Hepatocyte (in vitro differentiated cells): ENCODE measurements around the gene PMS1. TPM values are rescaled to one million over a fixed set of nuclear protein-coding genes. Genes with fewer than 3 reads are reported as not detected.

ENCODE experiments used
- DNase-seq: peaks from one replicate; pipeline ENCODE4 v3.0.0-alpha.2; 2016; ENCODE audit warnings: low spot score
- H2AFZ ChIP-seq: fragments of 200-600 bp; sonication (generic); 2 replicates; pipeline ENCODE4 v1.6.0; 2016; ENCODE audit warnings: antibody characterized with exemption, mild to moderate bottlenecking
- H3K27ac ChIP-seq: fragments of 200-600 bp; sonication (generic); 2 replicates; pipeline ENCODE4 v1.5.1; 2016; ENCODE audit warnings: mild to moderate bottlenecking
- H3K27me3 ChIP-seq: fragments of 200-600 bp; sonication (generic); 2 replicates; pipeline ENCODE4 v1.6.1; 2016
- H3K36me3 ChIP-seq: fragments of 200-600 bp; sonication (generic); replicated peaks from 2 replicates; pipeline ENCODE4 v1.5.1; 2016; ENCODE audit warnings: low read depth; ENCODE audit not compliant: insufficient read depth
- H3K4me1 ChIP-seq: fragments of 200-600 bp; sonication (generic); 2 replicates; pipeline ENCODE4 v1.5.1; 2016; ENCODE audit warnings: mild to moderate bottlenecking, moderate library complexity; ENCODE audit not compliant: insufficient read depth
- H3K4me2 ChIP-seq: fragments of 200-600 bp; sonication (generic); 2 replicates; pipeline ENCODE4 v1.6.0; 2016
- H3K4me3 ChIP-seq: fragments of 200-600 bp; sonication (generic); 2 replicates; pipeline ENCODE4 v1.5.1; 2016; ENCODE audit warnings: mild to moderate bottlenecking
- H3K79me2 ChIP-seq: fragments of 200-600 bp; sonication (generic); 2 replicates; pipeline ENCODE4 v1.6.0; 2017; ENCODE audit warnings: mild to moderate bottlenecking
- H3K9me2 ChIP-seq: fragments of 200-600 bp; sonication (generic); replicated peaks from 2 replicates; pipeline ENCODE4 v1.6.0; 2017; ENCODE audit warnings: mild to moderate bottlenecking; ENCODE audit not compliant: insufficient read depth
- H3K9me3 ChIP-seq: fragments of 200-600 bp; sonication (generic); 2 replicates; pipeline ENCODE4 v1.5.1; 2016; ENCODE audit warnings: low read depth, mild to moderate bottlenecking
- H4K20me1 ChIP-seq: fragments of 200-600 bp; sonication (generic); 2 replicates; pipeline ENCODE4 v1.6.0; 2016; ENCODE audit warnings: mild to moderate bottlenecking; ENCODE audit not compliant: insufficient read depth, poor library complexity, severe bottlenecking
- EZH2 ChIP-seq: fragments of 200-600 bp; sonication (generic); IDR thresholded peaks from 2 replicates; pipeline ENCODE4 v1.6.1; 2016; ENCODE audit warnings: antibody characterized with exemption, mild to moderate bottlenecking, borderline replicate concordance
- EZH2phosphoT487 ChIP-seq: fragments of 200-600 bp; sonication (generic); IDR thresholded peaks from one replicate; pipeline ENCODE4 v1.6.1; 2018; ENCODE audit warnings: antibody characterized with exemption, mild to moderate bottlenecking, low read depth, moderate library complexity; ENCODE audit not compliant: unreplicated experiment, severe bottlenecking
- WGBS: methylation state at CpG from one replicate; pipeline ENCODE4 v1.1.6; 2016; ENCODE audit warnings: low lambda C conversion rate; ENCODE audit errors: missing lambda C conversion rate; 5-methylcytosine and 5-hydroxymethylcytosine counted together
- polyA plus RNA-seq: library from polyadenylated mRNA; unstranded; fragments of >200 nt; fragmentation: Nextera tagmentation; extraction: Ambion mirVana; gene quantifications from 2 replicates; pipeline ENCODE4 v1.2.1, GENCODE V29; 2016
- total RNA-seq: library from RNA; depleted of rRNA; stranded (reverse); fragments of >200 nt; gene quantifications from 2 replicates; pipeline ENCODE4 v1.2.3, GENCODE V29; 2014
- TF ChIP-seq, protein P1 (sequence below): fragments of 200-600 bp; sonication (generic); IDR thresholded peaks from 2 replicates; pipeline ENCODE4 v1.5.1; 2016; ENCODE audit warnings: antibody characterized with exemption, mild to moderate bottlenecking; ENCODE audit not compliant: poor library complexity

Gene PMS1
- total and polyA plus RNA-seq, 2 experiments from 2014 or later = 13.1 to 14.6 TPM

DNA sequence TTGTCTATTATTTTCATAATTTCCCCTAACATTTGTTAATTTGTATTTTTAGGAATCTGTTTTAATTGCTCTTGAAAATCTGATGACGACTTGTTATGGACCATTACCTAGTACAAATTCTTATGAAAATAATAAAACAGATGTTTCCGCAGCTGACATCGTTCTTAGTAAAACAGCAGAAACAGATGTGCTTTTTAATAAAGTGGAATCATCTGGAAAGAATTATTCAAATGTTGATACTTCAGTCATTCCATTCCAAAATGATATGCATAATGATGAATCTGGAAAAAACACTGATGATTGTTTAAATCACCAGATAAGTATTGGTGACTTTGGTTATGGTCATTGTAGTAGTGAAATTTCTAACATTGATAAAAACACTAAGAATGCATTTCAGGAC is 69.9 kb downstream of the PMS1 start:
- no peaks in the 10 kb centered on the region for H3K36me3 ChIP-seq
- TF ChIP-seq EZH2phosphoT487 = no peak
- TF ChIP-seq, protein P1, sequence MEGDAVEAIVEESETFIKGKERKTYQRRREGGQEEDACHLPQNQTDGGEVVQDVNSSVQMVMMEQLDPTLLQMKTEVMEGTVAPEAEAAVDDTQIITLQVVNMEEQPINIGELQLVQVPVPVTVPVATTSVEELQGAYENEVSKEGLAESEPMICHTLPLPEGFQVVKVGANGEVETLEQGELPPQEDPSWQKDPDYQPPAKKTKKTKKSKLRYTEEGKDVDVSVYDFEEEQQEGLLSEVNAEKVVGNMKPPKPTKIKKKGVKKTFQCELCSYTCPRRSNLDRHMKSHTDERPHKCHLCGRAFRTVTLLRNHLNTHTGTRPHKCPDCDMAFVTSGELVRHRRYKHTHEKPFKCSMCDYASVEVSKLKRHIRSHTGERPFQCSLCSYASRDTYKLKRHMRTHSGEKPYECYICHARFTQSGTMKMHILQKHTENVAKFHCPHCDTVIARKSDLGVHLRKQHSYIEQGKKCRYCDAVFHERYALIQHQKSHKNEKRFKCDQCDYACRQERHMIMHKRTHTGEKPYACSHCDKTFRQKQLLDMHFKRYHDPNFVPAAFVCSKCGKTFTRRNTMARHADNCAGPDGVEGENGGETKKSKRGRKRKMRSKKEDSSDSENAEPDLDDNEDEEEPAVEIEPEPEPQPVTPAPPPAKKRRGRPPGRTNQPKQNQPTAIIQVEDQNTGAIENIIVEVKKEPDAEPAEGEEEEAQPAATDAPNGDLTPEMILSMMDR = no peak
- TF ChIP-seq EZH2 = no peak
- no peak overlapping the region for H2AFZ ChIP-seq
- H3K79me2 ChIP-seq = no peaks in the 10 kb centered on the region
- H3K4me2 ChIP-seq = no peak overlapping the region
- H4K20me1 ChIP-seq = no peaks in the 10 kb centered on the region
- H3K27me3 ChIP-seq = no peaks in the 10 kb centered on the region
- H3K4me3 ChIP-seq = no peak overlapping the region
- no peaks in the 10 kb centered on the region for H3K4me1 ChIP-seq
- H3K27ac ChIP-seq = no peak overlapping the region
- no peaks in the 10 kb centered on the region for H3K9me2 ChIP-seq
- H3K9me3 ChIP-seq = no peaks in the 10 kb centered on the region
- DNase-seq = no peak
- WGBS = 62% methylated on average over 3 of the region's 3 CpGs

DNA sequence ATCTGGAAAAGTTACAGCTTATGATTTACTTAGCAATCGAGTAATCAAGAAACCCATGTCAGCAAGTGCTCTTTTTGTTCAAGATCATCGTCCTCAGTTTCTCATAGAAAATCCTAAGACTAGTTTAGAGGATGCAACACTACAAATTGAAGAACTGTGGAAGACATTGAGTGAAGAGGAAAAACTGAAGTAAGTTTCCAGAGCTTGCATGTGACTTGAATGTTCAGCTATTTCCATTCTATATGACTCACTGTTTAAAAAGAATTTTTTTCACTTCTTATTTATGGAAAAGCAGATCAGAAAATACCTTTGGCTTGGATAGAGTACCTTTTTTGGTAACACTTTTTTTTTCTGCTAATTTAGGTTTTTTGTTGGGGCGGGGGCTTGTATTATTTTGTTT is 70.7 kb downstream of the PMS1 start:
- H3K4me2 ChIP-seq = no peak overlapping the region
- 97% methylated on average over 3 of the region's 3 CpGs for WGBS
- no peak overlapping the region for H2AFZ ChIP-seq

DNA sequence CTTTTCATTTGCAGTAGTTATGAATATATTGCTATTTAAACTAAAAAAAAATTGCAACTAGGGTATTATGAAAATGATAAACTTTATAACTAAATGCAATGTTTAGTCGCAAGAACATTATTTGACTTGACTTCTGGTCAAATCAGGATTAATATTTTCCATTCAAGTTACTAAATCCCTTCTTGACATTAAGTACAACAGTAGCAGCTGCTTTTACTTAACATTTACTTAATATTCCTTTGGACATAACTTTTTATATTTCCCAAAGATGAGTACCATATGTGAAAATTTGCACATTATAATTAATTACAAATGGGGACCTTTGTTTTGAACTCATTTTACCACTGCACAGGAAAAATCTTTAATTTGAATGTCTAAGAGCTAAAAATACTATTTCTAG is 74.0 kb downstream of the PMS1 start:
- DNase-seq = no peak
- Histone ChIP-seq H2AFZ (no peak overlapping the region), H3K27me3 (no peaks in the 10 kb centered on the region), H3K4me3 (no peak overlapping the region), H3K79me2 (no peaks in the 10 kb centered on the region), H3K4me1 (no peaks in the 10 kb centered on the region), H3K27ac (no peak overlapping the region), H3K9me3 (no peaks in the 10 kb centered on the region), H3K9me2 (no peaks in the 10 kb centered on the region), H4K20me1 (no peaks in the 10 kb centered on the region), H3K36me3 (no peaks in the 10 kb centered on the region), H3K4me2 (no peak overlapping the region)
- no peak for TF ChIP-seq EZH2phosphoT487
- no peak for TF ChIP-seq EZH2
- TF ChIP-seq, protein P1 = no peak
- WGBS = 64% methylated on average over 1 of the region's 1 CpG

More for the DNA sequence above, 70.7 kb downstream of the PMS1 start:
- Histone ChIP-seq H3K36me3 (no peaks in the 10 kb centered on the region), H3K27ac (no peak overlapping the region), H3K79me2 (no peaks in the 10 kb centered on the region), H3K4me3 (no peak overlapping the region), H3K4me1 (no peaks in the 10 kb centered on the region), H4K20me1 (no peaks in the 10 kb centered on the region), H3K9me3 (no peaks in the 10 kb centered on the region), H3K9me2 (no peaks in the 10 kb centered on the region), H3K27me3 (no peaks in the 10 kb centered on the region)
- no peak for DNase-seq
- TF ChIP-seq EZH2phosphoT487 (no peak), EZH2 (no peak)
- TF ChIP-seq, protein P1 = no peak

DNA sequence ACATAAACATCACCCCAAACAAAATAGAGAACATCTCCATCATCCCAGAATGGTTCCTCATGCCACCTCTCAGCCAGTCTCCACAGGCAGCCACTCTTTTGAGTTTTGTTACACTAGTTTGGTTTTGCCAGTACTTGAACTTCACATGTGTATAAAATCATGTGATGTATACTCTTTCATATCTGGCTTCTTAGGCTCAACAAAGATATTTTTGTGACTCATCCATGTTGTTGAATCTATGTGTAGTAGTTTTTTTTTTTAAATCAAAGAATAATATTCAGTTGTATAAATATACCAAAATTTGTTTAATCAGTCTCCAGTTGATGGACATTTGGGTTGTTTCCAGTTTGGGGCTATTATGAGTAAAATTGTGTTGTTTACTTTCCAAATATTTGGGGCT is 75.9 kb downstream of the PMS1 start:
- no peak overlapping the region for H3K4me2 ChIP-seq
- no peak for DNase-seq
- H3K4me1 ChIP-seq = no peaks in the 10 kb centered on the region
- no peaks in the 10 kb centered on the region for H3K36me3 ChIP-seq
- H3K9me2 ChIP-seq = no peaks in the 10 kb centered on the region
- no peaks in the 10 kb centered on the region for H3K79me2 ChIP-seq
- H3K9me3 ChIP-seq = no peaks in the 10 kb centered on the region
- H3K27ac ChIP-seq = no peak overlapping the region
- H2AFZ ChIP-seq = no peak overlapping the region
- no peak overlapping the region for H3K4me3 ChIP-seq
- no peaks in the 10 kb centered on the region for H3K27me3 ChIP-seq
- H4K20me1 ChIP-seq = no peaks in the 10 kb centered on the region
- TF ChIP-seq EZH2phosphoT487 = no peak
- TF ChIP-seq, protein P1 = no peak
- TF ChIP-seq EZH2 = no peak
